ENCODE results near the gene ALKBH3.

DNA sequence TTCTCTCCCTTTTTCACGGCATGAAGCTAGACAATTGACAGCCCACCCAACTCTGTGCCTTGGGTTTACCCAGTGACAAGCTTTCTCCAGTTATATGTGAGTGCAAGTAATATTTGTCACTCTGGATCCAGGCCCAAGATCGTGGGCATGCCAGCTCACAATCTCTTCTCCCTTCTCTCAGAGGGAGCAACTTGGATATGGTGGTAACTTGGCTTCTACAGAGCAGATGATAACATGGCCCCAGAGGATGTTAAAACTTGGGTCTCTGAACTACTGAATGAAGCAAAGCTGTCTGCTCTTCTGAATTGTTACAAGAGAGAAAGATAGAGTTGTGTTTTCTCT is 82.6 kb downstream of the ALKBH3 start:
- TF ChIP-seq, protein P1, sequence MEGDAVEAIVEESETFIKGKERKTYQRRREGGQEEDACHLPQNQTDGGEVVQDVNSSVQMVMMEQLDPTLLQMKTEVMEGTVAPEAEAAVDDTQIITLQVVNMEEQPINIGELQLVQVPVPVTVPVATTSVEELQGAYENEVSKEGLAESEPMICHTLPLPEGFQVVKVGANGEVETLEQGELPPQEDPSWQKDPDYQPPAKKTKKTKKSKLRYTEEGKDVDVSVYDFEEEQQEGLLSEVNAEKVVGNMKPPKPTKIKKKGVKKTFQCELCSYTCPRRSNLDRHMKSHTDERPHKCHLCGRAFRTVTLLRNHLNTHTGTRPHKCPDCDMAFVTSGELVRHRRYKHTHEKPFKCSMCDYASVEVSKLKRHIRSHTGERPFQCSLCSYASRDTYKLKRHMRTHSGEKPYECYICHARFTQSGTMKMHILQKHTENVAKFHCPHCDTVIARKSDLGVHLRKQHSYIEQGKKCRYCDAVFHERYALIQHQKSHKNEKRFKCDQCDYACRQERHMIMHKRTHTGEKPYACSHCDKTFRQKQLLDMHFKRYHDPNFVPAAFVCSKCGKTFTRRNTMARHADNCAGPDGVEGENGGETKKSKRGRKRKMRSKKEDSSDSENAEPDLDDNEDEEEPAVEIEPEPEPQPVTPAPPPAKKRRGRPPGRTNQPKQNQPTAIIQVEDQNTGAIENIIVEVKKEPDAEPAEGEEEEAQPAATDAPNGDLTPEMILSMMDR (IDR thresholded peaks at IDR 0.05; ENCODE audit: borderline replicate concordance, extremely low read depth, low read length, poor library complexity, severe bottlenecking): no peak
- no peak for TF ChIP-seq EZH2 (IDR thresholded peaks at IDR 0.05; ENCODE audit: borderline replicate concordance, low read depth, low read length, severe bottlenecking)

All from DND-41 (cell line).